Neural progenitor cell (in vitro differentiated cells): ENCODE measurements around the gene ITIH2. TPM values are rescaled to one million over a fixed set of nuclear protein-coding genes. Genes with fewer than 3 reads are reported as not detected.
"Not testable (repeated sequence)": the region's sequence is repeated elsewhere in the genome, so short reads cannot be mapped to it uniquely, and the experiment has no call there.

Experiments
- DNase-seq: peaks from one replicate; pipeline ENCODE4 v3.0.0-alpha.2; 2016; ENCODE audit warnings: low spot score
- H2AFZ ChIP-seq: fragments of 200-600 bp; sonication (generic); replicated peaks from 2 replicates; pipeline ENCODE4 v1.6.1; 2016; ENCODE audit warnings: antibody characterized with exemption
- H3F3A ChIP-seq: fragments of 200-600 bp; sonication (generic); 2 replicates; pipeline ENCODE4 v1.6.1; 2016; ENCODE audit warnings: antibody characterized with exemption, low read depth
- H3K27ac ChIP-seq: fragments of 200-600 bp; sonication (generic); 2 replicates; pipeline ENCODE4 v1.5.1; 2016; ENCODE audit warnings: mild to moderate bottlenecking
- H3K27me3 ChIP-seq: fragments of 200-600 bp; sonication (generic); 2 replicates; pipeline ENCODE4 v1.6.1; 2016; ENCODE audit warnings: mild to moderate bottlenecking, moderate library complexity
- H3K36me3 ChIP-seq: fragments of 200-600 bp; sonication (generic); 2 replicates; pipeline ENCODE4 v1.5.1; 2016
- H3K4me1 ChIP-seq: fragments of 200-600 bp; sonication (generic); 2 replicates; pipeline ENCODE4 v1.6.1; 2016; ENCODE audit warnings: mixed run types
- H3K4me2 ChIP-seq: fragments of 200-600 bp; sonication (generic); 2 replicates; pipeline ENCODE4 v1.6.1; 2016
- H3K4me3 ChIP-seq: fragments of 200-600 bp; sonication (generic); 2 replicates; pipeline ENCODE4 v1.5.1; 2016
- H3K79me2 ChIP-seq: fragments of 200-600 bp; sonication (generic); 2 replicates; pipeline ENCODE4 v1.6.1; 2016; ENCODE audit warnings: low read depth
- H3K9ac ChIP-seq: fragments of 200-600 bp; sonication (generic); 2 replicates; pipeline ENCODE4 v1.6.1; 2016
- H3K9me3 ChIP-seq: fragments of 200-600 bp; sonication (generic); 2 replicates; pipeline ENCODE4 v1.5.1; 2016; ENCODE audit warnings: low read depth
- H4K20me1 ChIP-seq: fragments of 200-600 bp; sonication (generic); 2 replicates; pipeline ENCODE4 v1.6.1; 2016; ENCODE audit warnings: low read depth
- H3K27ac Mint-ChIP-seq: 3 replicates; pipeline ENCODE4 v1.8.0; 2021; ENCODE audit warnings: mixed read lengths
- H3K27me3 Mint-ChIP-seq: 2 replicates; pipeline ENCODE4 v1.8.0; 2022; ENCODE audit warnings: low read depth, mild to moderate bottlenecking, inconsistent platforms, moderate library complexity, mixed read lengths; ENCODE audit not compliant: insufficient read depth
- H3K36me3 Mint-ChIP-seq: 3 replicates; pipeline ENCODE4 v1.8.0; 2021; ENCODE audit warnings: mixed read lengths
- H3K4me1 Mint-ChIP-seq: 3 replicates; pipeline ENCODE4 v1.8.0; 2021; ENCODE audit warnings: mixed read lengths
- H3K4me3 Mint-ChIP-seq: 3 replicates; pipeline ENCODE4 v1.8.0; 2021; ENCODE audit warnings: mild to moderate bottlenecking, moderate library complexity, mixed read lengths
- H3K9me3 Mint-ChIP-seq: 3 replicates; pipeline ENCODE4 v1.8.0; 2020; ENCODE audit warnings: mixed read lengths
- EZH2 ChIP-seq: fragments of 200-600 bp; sonication (generic); IDR thresholded peaks from 2 replicates; pipeline ENCODE4 v1.6.1; 2017; ENCODE audit warnings: antibody characterized with exemption, mild to moderate bottlenecking, moderate library complexity
- EZH2phosphoT487 ChIP-seq: fragments of 200-600 bp; sonication (generic); IDR thresholded peaks from 2 replicates; pipeline ENCODE4 v1.6.1; 2017; ENCODE audit warnings: antibody characterized with exemption
- total RNA-seq: library from RNA; depleted of rRNA; stranded (reverse); fragments of >200 nt; gene quantifications from 2 replicates; pipeline ENCODE4 v1.2.3, GENCODE V29; 2015; ENCODE audit warnings: low replicate concordance
- TF ChIP-seq, protein P1 (sequence below): fragments of 200-600 bp; sonication (generic); IDR thresholded peaks from 2 replicates; pipeline ENCODE4 v1.5.1; 2017; ENCODE audit warnings: antibody characterized with exemption, mild to moderate bottlenecking

Gene ITIH2
- total RNA-seq, 1 donor from 2014 or later = not detected

DNA sequence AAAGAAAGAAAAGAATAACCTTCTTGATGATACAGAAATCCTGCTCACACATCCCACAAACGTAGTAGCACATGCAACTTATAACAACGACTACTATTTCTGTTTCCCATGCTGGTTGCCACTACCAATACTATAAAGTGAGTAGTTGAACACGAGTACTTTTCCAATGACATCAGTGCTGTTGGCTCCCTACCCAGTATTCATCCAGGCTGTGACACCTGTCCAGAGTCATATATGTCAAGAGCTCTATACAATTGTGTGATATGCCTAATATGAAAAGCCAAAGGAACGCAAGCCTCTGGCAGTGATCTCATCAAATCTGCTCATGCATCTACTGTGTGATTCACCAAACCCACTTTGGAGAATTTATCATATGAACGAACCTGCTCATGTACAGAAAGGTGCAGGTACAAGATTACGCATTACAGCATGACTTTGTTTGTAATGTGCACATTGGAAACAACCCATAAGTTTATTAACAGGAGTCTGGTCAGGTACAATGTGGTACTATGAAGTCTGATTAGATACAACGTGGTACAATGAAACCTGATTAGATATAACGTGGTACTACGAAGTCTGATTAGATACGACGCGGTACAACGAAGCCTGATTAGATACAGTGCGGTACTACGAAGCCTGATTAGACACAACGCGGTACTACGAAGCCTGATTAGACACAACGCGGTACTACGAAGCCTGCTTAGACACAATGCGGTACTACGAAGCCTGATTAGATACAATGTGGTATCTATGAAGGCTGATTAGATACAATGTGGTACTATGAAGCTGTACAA, 30.6 kb upstream of the ITIH2 start:
- Histone ChIP-seq H3K9me3 (no peaks in the 10 kb centered on the region), H3K27ac (no peak overlapping the region), H2AFZ (no peak overlapping the region), H3K36me3 (no peaks in the 10 kb centered on the region), H3K9ac (no peak overlapping the region), H3F3A (peaks cover 9% of the 10 kb centered on the region), H3K4me2 (no peak overlapping the region), H3K4me1 (peaks cover 5% of the 10 kb centered on the region), H3K79me2 (no peaks in the 10 kb centered on the region), H4K20me1 (peaks cover 7% of the 10 kb centered on the region), H3K4me3 (no peak overlapping the region), H3K27me3 (peaks cover 41% of the 10 kb centered on the region)
- peaks cover 26% of the 10 kb centered on the region for H3K27me3 Mint-ChIP-seq
- H3K4me1 Mint-ChIP-seq = peaks cover 2% of the 10 kb centered on the region
- no peaks in the 10 kb centered on the region for H3K9me3 Mint-ChIP-seq
- TF ChIP-seq EZH2phosphoT487 (no peak), EZH2 (no peak)
- no peak overlapping the region for H3K4me3 Mint-ChIP-seq
- no peak for DNase-seq
- H3K27ac Mint-ChIP-seq = no peak overlapping the region
- no peaks in the 10 kb centered on the region for H3K36me3 Mint-ChIP-seq

DNA sequence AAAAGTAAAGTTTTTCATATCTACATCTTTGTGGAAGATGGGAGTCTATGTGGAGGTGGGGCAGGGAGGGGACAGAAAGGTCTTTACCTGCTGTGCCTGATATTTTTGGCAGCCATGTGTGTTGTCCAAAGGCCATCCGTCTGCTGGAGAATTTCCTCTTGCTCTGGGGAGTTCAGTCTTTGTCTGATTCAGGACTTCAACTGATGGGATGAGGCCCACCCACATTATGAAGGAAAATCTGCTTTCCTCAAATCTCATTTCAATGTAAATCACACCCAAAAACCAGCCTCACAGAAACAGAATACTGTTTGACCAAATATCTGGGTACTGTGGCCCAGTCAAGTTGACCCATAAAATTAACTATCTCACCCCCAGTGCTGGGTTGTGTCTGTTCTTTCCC, 23.9 kb upstream of the ITIH2 start:
- H3K9me3 Mint-ChIP-seq = peaks cover 3% of the 10 kb centered on the region
- H3K27ac Mint-ChIP-seq = no peak overlapping the region
- DNase-seq = no peak
- no peaks in the 10 kb centered on the region for H4K20me1 ChIP-seq
- no peaks in the 10 kb centered on the region for H3K4me1 Mint-ChIP-seq
- no peaks in the 10 kb centered on the region for H3K9me3 ChIP-seq
- H3K4me3 ChIP-seq = no peak overlapping the region
- no peaks in the 10 kb centered on the region for H3K4me1 ChIP-seq
- no peak overlapping the region for H3K9ac ChIP-seq
- H3K27ac ChIP-seq = no peak overlapping the region
- H3K4me2 ChIP-seq = no peak overlapping the region
- no peak for TF ChIP-seq EZH2
- TF ChIP-seq, protein P1, sequence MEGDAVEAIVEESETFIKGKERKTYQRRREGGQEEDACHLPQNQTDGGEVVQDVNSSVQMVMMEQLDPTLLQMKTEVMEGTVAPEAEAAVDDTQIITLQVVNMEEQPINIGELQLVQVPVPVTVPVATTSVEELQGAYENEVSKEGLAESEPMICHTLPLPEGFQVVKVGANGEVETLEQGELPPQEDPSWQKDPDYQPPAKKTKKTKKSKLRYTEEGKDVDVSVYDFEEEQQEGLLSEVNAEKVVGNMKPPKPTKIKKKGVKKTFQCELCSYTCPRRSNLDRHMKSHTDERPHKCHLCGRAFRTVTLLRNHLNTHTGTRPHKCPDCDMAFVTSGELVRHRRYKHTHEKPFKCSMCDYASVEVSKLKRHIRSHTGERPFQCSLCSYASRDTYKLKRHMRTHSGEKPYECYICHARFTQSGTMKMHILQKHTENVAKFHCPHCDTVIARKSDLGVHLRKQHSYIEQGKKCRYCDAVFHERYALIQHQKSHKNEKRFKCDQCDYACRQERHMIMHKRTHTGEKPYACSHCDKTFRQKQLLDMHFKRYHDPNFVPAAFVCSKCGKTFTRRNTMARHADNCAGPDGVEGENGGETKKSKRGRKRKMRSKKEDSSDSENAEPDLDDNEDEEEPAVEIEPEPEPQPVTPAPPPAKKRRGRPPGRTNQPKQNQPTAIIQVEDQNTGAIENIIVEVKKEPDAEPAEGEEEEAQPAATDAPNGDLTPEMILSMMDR = no peak
- no peak for TF ChIP-seq EZH2phosphoT487
- H3K36me3 ChIP-seq = no peaks in the 10 kb centered on the region
- peaks cover 12% of the 10 kb centered on the region for H3K27me3 Mint-ChIP-seq
- no peaks in the 10 kb centered on the region for H3K27me3 ChIP-seq
- H3K36me3 Mint-ChIP-seq = no peaks in the 10 kb centered on the region
- no peaks in the 10 kb centered on the region for H3F3A ChIP-seq
- no peak overlapping the region for H3K4me3 Mint-ChIP-seq
- no peak overlapping the region for H2AFZ ChIP-seq
- no peaks in the 10 kb centered on the region for H3K79me2 ChIP-seq

DNA sequence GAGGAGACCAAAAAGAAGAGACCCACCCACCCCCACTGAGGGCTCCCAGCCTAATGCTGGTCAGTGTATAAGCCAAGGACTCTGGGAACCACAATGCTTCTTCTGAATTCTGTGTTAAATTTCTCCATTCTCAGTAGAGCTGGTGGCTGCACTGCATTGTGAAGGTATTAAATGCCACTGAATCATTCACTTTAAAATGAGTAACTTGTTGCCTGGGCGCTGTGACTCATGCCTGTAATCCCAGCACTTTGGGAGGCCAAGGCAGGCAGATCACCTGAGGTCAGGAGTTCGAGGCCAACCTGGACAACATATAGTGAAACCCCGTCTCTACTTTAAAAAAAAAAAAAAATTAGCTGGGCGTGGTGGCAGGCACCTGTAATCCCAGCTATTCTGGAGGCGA, 23.0 kb upstream of the ITIH2 start:
- not testable (repeated sequence) for H3F3A ChIP-seq, H3K27me3 ChIP-seq, H2AFZ ChIP-seq, H3K4me2 ChIP-seq, H3K27ac Mint-ChIP-seq, H3K36me3 Mint-ChIP-seq, H3K9me3 ChIP-seq, DNase-seq, H3K27ac ChIP-seq, H3K79me2 ChIP-seq, H3K4me1 ChIP-seq, H3K4me3 ChIP-seq, H3K4me1 Mint-ChIP-seq, H3K4me3 Mint-ChIP-seq, H3K9me3 Mint-ChIP-seq, H3K36me3 ChIP-seq, H4K20me1 ChIP-seq, H3K9ac ChIP-seq
- H3K27me3 Mint-ChIP-seq = peaks cover 12% of the 10 kb centered on the region

DNA sequence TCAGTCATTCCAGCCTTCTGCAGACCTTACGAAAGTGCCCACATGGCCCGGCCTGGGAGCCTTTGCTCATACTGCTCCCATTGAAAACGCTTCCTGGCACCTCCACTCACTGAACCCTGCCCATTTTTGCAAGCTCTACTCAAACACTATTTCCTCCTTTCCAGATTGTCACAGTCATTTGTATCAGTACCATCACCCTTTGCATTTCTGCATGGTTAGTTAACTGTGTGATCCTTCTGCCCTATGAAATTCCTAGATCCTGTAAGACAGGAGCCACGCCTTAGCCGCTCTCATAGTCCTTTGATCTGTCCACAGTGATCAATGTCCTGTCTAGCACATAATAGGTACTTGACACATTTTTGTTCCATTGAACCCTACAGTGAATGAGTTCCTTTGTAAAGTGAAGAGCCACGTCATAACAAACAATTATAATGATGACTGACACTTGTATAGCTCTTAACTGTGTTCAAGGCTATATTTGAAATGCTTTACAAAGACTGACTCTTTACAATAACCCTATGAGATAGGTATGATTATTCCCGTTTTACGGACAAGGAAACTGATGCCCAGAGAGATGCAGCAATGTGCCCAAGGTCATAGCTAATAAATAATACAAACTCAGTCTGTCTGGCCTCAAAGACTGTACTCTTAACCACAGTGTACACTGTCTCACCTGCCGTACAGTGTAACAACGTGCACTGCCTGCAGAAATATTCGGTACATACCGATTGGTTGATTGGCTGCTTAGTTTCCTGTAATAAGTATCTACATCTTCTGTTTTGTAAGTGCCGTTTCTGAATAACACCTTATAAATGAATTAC, 16.6 kb upstream of the ITIH2 start:
- Mint-ChIP-seq H3K27ac (no peak overlapping the region), H3K4me3 (no peak overlapping the region), H3K4me1 (no peaks in the 10 kb centered on the region), H3K27me3 (peaks cover 6% of the 10 kb centered on the region), H3K9me3 (peaks cover 13% of the 10 kb centered on the region), H3K36me3 (no peaks in the 10 kb centered on the region)
- H4K20me1 ChIP-seq = no peaks in the 10 kb centered on the region
- H3K4me2 ChIP-seq = no peak overlapping the region
- TF ChIP-seq EZH2phosphoT487 (no peak), EZH2 (no peak)
- TF ChIP-seq, protein P1 = no peak
- no peaks in the 10 kb centered on the region for H3K79me2 ChIP-seq
- no peak overlapping the region for H3K9ac ChIP-seq
- no peaks in the 10 kb centered on the region for H3K36me3 ChIP-seq
- H3K9me3 ChIP-seq = no peaks in the 10 kb centered on the region
- H3K4me3 ChIP-seq = no peak overlapping the region
- H2AFZ ChIP-seq = no peak overlapping the region
- H3K27me3 ChIP-seq = no peaks in the 10 kb centered on the region
- no peak overlapping the region for H3K27ac ChIP-seq
- DNase-seq = no peak
- H3F3A ChIP-seq = no peaks in the 10 kb centered on the region
- H3K4me1 ChIP-seq = no peaks in the 10 kb centered on the region
